Transverse colon (tissue), 4 donors: Measurements from ENCODE around the gene GRAMD1B. TPM values are rescaled to one million over a fixed set of nuclear protein-coding genes. Genes with fewer than 3 reads are reported as not detected.

ENCODE experiments used
- DNase-seq: peaks from one replicate; pipeline ENCODE4 v3.0.0-alpha.2; 2019
- H3K27ac ChIP-seq, 4 donors: fragments of 200-600 bp; sonication (generic); 2 replicates each; pipeline ENCODE4 v1.5.1; 2016 to 2018; ENCODE audit warnings: inconsistent platforms in 4 of 4
- H3K27me3 ChIP-seq: fragments of 200-600 bp; sonication (generic); 2 replicates; pipeline ENCODE4 v1.5.1; 2017; ENCODE audit warnings: inconsistent platforms
- H3K36me3 ChIP-seq, 4 donors: fragments of 200-600 bp; sonication (generic); 2 replicates each; pipeline ENCODE4 v1.5.1; 2017 to 2019; ENCODE audit warnings: inconsistent platforms in 4 of 4
- H3K4me1 ChIP-seq, 4 donors: fragments of 200-600 bp; sonication (generic); 2 replicates each; pipeline ENCODE4 v1.5.1; 2017 to 2020; ENCODE audit warnings: inconsistent platforms in 4 of 4
- H3K4me3 ChIP-seq, 4 donors: fragments of 200-600 bp; sonication (generic); 1 replicate in 1 of 4; 2 replicates in 3 of 4; pipeline versions ENCODE4 v1.5.1 to v1.6.1; 2017 to 2019; ENCODE audit warnings: inconsistent platforms in 4 of 4
- H3K9me3 ChIP-seq, 2 donors: fragments of 200-600 bp; sonication (generic); 2 replicates each; pipeline ENCODE4 v1.5.1; 2017 to 2019; ENCODE audit warnings: inconsistent platforms in 2 of 2
- EP300 ChIP-seq: sonication (generic); formaldehyde crosslinking; IDR thresholded peaks from one replicate; pipeline ENCODE4 v1.6.1; 2017; ENCODE audit warnings: antibody characterized with exemption, low read depth
- POLR2A ChIP-seq: fragments of 450-650 bp; IDR thresholded peaks from one replicate; pipeline ENCODE4 v1.6.1; 2016; ENCODE audit warnings: antibody characterized with exemption, mild to moderate bottlenecking, moderate library complexity
- POLR2AphosphoS5 ChIP-seq, 3 donors: sonication (generic); formaldehyde crosslinking; IDR thresholded peaks; one replicate each; pipeline ENCODE4 v1.6.1; 2016; ENCODE audit warnings: antibody characterized with exemption in 3 of 3
- WGBS, 2 donors: methylation state at CpG; one replicate each; pipeline ENCODE4 v1.1.5; 2018; ENCODE audit warnings: low coverage in 1 of 2; 5-methylcytosine and 5-hydroxymethylcytosine counted together
- in situ Hi-C, 4 donors: fragments of 200-750 bp; cut with MboI; loops; one replicate each; pipeline versions ENCODE4 v1.15.0 to v1.15.1; 2017; ENCODE audit warnings: low sequenced_read_pairs in 3 of 4, low pct_ligation_motif_present in 1 of 4, low pct_unique_long_range_greater_than_20kb in 1 of 4
- intact Hi-C: fragments of 100-400 bp; cut with DNase I; formaldehyde crosslinking; loops from one replicate; pipeline ENCODE4 v1.15.1; 2023; ENCODE audit warnings: low total_unique reads
- total RNA-seq, 4 donors: library from RNA; depleted of rRNA; stranded (reverse); fragments of >200 nt; gene quantifications; one replicate each; pipeline ENCODE4 v1.1.0, GENCODE V29; 2016
- TF ChIP-seq, protein P1 (sequence below), 5 experiments: fragments of 200-600 bp in 3 of 5; fragments of 450-650 bp in 2 of 5; sonication (generic) in 3 of 5; IDR thresholded peaks; 1 replicate in 2 of 5; 2 replicates in 3 of 5; pipeline ENCODE4 v1.5.1; 2016 to 2017; ENCODE audit warnings: antibody characterized with exemption in 5 of 5, inconsistent platforms in 3 of 5, mild to moderate bottlenecking in 2 of 5, moderate library complexity in 1 of 5

The GRAMD1B gene
- total RNA-seq, 4 donors from 2014 or later, result 4.3 to 58.4 (median 9.9) TPM

GRCh38 chr11:123426789-123427188 is 3.3 kb upstream of the GRAMD1B start:
- no peak for DNase-seq
- intact Hi-C loops, result no loop called here
- peaks cover 26% of the 10 kb centered on the region for H3K27me3 ChIP-seq
- no peaks in the 10 kb centered on the region for H3K9me3 ChIP-seq
- H3K36me3 ChIP-seq, result no peaks in the 10 kb centered on the region
- H3K4me3 ChIP-seq, result no peak overlapping the region
- in situ Hi-C loops, result no loop called here
- TF ChIP-seq, protein P1, sequence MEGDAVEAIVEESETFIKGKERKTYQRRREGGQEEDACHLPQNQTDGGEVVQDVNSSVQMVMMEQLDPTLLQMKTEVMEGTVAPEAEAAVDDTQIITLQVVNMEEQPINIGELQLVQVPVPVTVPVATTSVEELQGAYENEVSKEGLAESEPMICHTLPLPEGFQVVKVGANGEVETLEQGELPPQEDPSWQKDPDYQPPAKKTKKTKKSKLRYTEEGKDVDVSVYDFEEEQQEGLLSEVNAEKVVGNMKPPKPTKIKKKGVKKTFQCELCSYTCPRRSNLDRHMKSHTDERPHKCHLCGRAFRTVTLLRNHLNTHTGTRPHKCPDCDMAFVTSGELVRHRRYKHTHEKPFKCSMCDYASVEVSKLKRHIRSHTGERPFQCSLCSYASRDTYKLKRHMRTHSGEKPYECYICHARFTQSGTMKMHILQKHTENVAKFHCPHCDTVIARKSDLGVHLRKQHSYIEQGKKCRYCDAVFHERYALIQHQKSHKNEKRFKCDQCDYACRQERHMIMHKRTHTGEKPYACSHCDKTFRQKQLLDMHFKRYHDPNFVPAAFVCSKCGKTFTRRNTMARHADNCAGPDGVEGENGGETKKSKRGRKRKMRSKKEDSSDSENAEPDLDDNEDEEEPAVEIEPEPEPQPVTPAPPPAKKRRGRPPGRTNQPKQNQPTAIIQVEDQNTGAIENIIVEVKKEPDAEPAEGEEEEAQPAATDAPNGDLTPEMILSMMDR (IDR thresholded peaks at IDR 0.05), result no peak
- TF ChIP-seq POLR2AphosphoS5 (IDR thresholded peaks at IDR 0.05) (no peak), EP300 (no peak), POLR2A (no peak)
- WGBS, 2 donors, result 88% methylated on average over 5 of the region's 5 CpGs
- peaks cover 0 to 21% (median 11%) of the 10 kb centered on the region in 4 donors for H3K4me1 ChIP-seq
- no peak overlapping the region for H3K27ac ChIP-seq

GRCh38 chr11:123427405-123427804 is 2.7 kb upstream of the GRAMD1B start:
- Histone ChIP-seq H3K27me3 (peaks cover 30% of the 10 kb centered on the region), H3K4me3 (no peak overlapping the region), H3K4me1 (peaks cover 0 to 21% (median 11%) of the 10 kb centered on the region in 4 donors), H3K27ac (no peak overlapping the region), H3K36me3 (no peaks in the 10 kb centered on the region), H3K9me3 (no peaks in the 10 kb centered on the region)
- intact Hi-C loops, result no loop called here
- TF ChIP-seq POLR2A (no peak), EP300 (no peak), POLR2AphosphoS5 (IDR thresholded peaks at IDR 0.05) (no peak)
- TF ChIP-seq, protein P1 (IDR thresholded peaks at IDR 0.05), result no peak
- in situ Hi-C loops, result no loop called here
- DNase-seq, result no peak
- 76 to 80% methylated on average over 1 to 2 of the region's 2 CpGs for WGBS, 2 donors

DNA sequence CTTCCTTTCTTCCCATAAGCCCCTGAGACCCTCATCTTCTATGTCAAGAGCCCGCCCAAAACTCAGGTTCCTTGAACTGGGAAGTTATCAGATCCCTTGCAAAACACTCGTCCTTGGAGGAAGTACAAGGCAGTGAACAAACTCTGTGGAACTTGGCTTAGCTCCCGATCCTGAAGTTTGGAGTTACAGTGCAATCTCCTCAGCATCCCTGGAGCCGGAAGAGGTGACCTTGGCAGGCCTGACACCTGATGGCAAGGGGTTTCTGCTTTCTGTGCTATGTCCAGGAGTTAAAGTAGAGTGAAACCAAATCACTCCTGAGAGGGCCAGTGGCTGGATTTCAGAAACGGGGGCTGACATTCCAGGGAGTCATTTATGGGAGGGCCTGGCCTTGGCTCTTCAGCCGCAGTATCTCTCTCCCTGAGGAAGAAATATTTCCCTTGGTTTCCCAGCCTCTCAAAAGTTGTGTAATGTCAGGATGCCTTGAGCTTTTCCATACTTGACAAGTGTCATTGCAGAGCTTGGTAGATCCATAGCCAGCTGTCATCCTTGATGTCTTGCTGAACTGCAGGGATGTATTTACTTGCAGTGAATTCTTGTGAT is 1.9 kb upstream of the GRAMD1B start:
- Histone ChIP-seq H3K4me1 (peaks cover 0 to 21% (median 11%) of the 10 kb centered on the region in 4 donors), H3K36me3 (no peaks in the 10 kb centered on the region), H3K27ac (no peak overlapping the region), H3K9me3 (no peaks in the 10 kb centered on the region), H3K27me3 (peaks cover 30% of the 10 kb centered on the region), H3K4me3 (no peak overlapping the region)
- intact Hi-C loops, result no loop called here
- TF ChIP-seq POLR2AphosphoS5 (IDR thresholded peaks at IDR 0.05), result no peak
- TF ChIP-seq, protein P1 (IDR thresholded peaks at IDR 0.05), result no peak
- TF ChIP-seq POLR2A, result no peak
- no peak for TF ChIP-seq EP300
- in situ Hi-C loops, result no loop called here
- DNase-seq, result no peak
- 76 to 100% methylated on average over 1 to 6 of the region's 6 CpGs for WGBS, 2 donors

GRCh38 chr11:123429336-123429735 is 733 bp upstream of the GRAMD1B start:
- no peak overlapping the region for H3K4me3 ChIP-seq
- in situ Hi-C loops, result no loop called here
- no peak overlapping the region for H3K27ac ChIP-seq
- TF ChIP-seq POLR2A, result no peak
- TF ChIP-seq, protein P1 (IDR thresholded peaks at IDR 0.05), result no peak
- TF ChIP-seq EP300, result no peak
- no peak for TF ChIP-seq POLR2AphosphoS5 (IDR thresholded peaks at IDR 0.05)
- intact Hi-C loops, result no loop called here
- peaks cover 0 to 21% (median 11%) of the 10 kb centered on the region in 4 donors for H3K4me1 ChIP-seq
- 79 to 92% methylated on average over 4 to 5 of the region's 5 CpGs for WGBS, 2 donors
- no peaks in the 10 kb centered on the region for H3K9me3 ChIP-seq
- H3K36me3 ChIP-seq, result no peaks in the 10 kb centered on the region
- DNase-seq, result no peak
- H3K27me3 ChIP-seq, result peaks cover 30% of the 10 kb centered on the region
